OCI-LY3 (cell line): ENCODE results near the gene PLCL1.

Experiments
- H2AFZ ChIP-seq: fragments of 200-600, 300-600 bp; shearing (Covaris generic); 2 replicates; pipeline ENCODE4 v1.6.0; 2014; ENCODE audit warnings: antibody characterized with exemption, low read depth, low read length
- H3K27ac ChIP-seq: fragments of 200-600, 300-600 bp; sonication (generic); 2 replicates; pipeline ENCODE4 v1.5.1; 2014; ENCODE audit warnings: mild to moderate bottlenecking, low read length, moderate library complexity, mixed read lengths
- H3K27me3 ChIP-seq: fragments of 200-600, 300-600 bp; sonication (generic); 2 replicates; pipeline ENCODE4 v1.6.1; 2014; ENCODE audit warnings: low read depth, low read length, mixed read lengths
- H3K36me3 ChIP-seq: fragments of 200-600, 300-600 bp; sonication (generic); replicated peaks from 2 replicates; pipeline ENCODE3; 2014; ENCODE audit warnings: low read depth, low read length, mixed read lengths
- H3K4me1 ChIP-seq: fragments of 300-600, 200-600 bp; sonication (generic); 2 replicates; pipeline ENCODE4 v1.6.1; 2014; ENCODE audit warnings: low read length, mixed read lengths
- H3K4me2 ChIP-seq: fragments of 200-600, 300-600 bp; sonication (generic); 2 replicates; pipeline ENCODE4 v1.6.1; 2014; ENCODE audit warnings: low read length, mixed read lengths
- H3K4me3 ChIP-seq: fragments of 300-600, 200-600 bp; sonication (generic); 2 replicates; pipeline ENCODE4 v1.5.1; 2014; ENCODE audit warnings: antibody characterized with exemption, mild to moderate bottlenecking, low read length, moderate library complexity
- H3K79me2 ChIP-seq: fragments of 300-600, 200-600 bp; shearing (Covaris generic); 2 replicates; pipeline ENCODE4 v1.6.1; 2014; ENCODE audit warnings: mild to moderate bottlenecking, low read length, mixed read lengths
- H3K9ac ChIP-seq: fragments of 300-600, 200-600 bp; shearing (Covaris generic); 2 replicates; pipeline ENCODE4 v1.6.0; 2014; ENCODE audit warnings: mild to moderate bottlenecking, low read length, moderate library complexity
- H3K9me3 ChIP-seq: fragments of 200-600, 300-600 bp; shearing (Covaris generic); 2 replicates; pipeline ENCODE4 v1.6.1; 2014; ENCODE audit warnings: low read length, mixed read lengths; ENCODE audit not compliant: insufficient read depth
- H4K20me1 ChIP-seq: fragments of 200-600, 300-600 bp; sonication (generic); 2 replicates; pipeline ENCODE4 v1.6.1; 2016; ENCODE audit warnings: low read length, mixed read lengths; ENCODE audit not compliant: insufficient read depth
- CTCF ChIP-seq: fragments of 200-600, 300-600 bp; sonication (generic); IDR thresholded peaks from 2 replicates; pipeline ENCODE4 v1.5.1; 2014; ENCODE audit warnings: antibody characterized with exemption, low read length, low read depth
- EZH2phosphoT487 ChIP-seq: fragments of 200-600 bp; shearing (Covaris generic); IDR thresholded peaks from 2 replicates; pipeline ENCODE4 v1.6.1; 2018; ENCODE audit warnings: antibody characterized with exemption, mixed run types, low read depth

Gene PLCL1

GRCh38 chr2:197889041-197889440, 84.6 kb downstream of the PLCL1 start:
- Histone ChIP-seq H3K9me3 (no peaks in the 10 kb centered on the region), H3K9ac (no peak overlapping the region), H3K36me3 (no peaks in the 10 kb centered on the region), H3K27ac (peak overlapping the region; percentile 21; the same call in 1 of the 2 replicates), H4K20me1 (no peaks in the 10 kb centered on the region), H3K4me3 (no peak overlapping the region), H3K27me3 (no peaks in the 10 kb centered on the region), H3K4me2 (peak overlapping the region; percentile 38), H2AFZ (no peak overlapping the region), H3K4me1 (peaks cover 30% of the 10 kb centered on the region), H3K79me2 (no peaks in the 10 kb centered on the region)
- TF ChIP-seq EZH2phosphoT487, result no peak
- no peak for TF ChIP-seq CTCF

- no peak overlapping the region for H2AFZ ChIP-seq
- H3K27ac ChIP-seq, result no peak overlapping the region
- TF ChIP-seq CTCF (no peak), EZH2phosphoT487 (no peak)
- H3K4me1 ChIP-seq, result peaks cover 34% of the 10 kb centered on the region
- no peak overlapping the region for H3K9ac ChIP-seq
- no peaks in the 10 kb centered on the region for H3K9me3 ChIP-seq
- H4K20me1 ChIP-seq, result no peaks in the 10 kb centered on the region
- no peaks in the 10 kb centered on the region for H3K79me2 ChIP-seq
- H3K36me3 ChIP-seq, result no peaks in the 10 kb centered on the region
- no peak overlapping the region for H3K4me3 ChIP-seq
- H3K27me3 ChIP-seq, result no peaks in the 10 kb centered on the region
- H3K4me2 ChIP-seq, result no peak overlapping the region
These were observed 85.8 kb downstream of the PLCL1 start for GRCh38 chr2:197890168-197890567.

GRCh38 chr2:197891897-197892442, 87.6 kb downstream of the PLCL1 start:
- TF ChIP-seq CTCF, result no peak
- TF ChIP-seq EZH2phosphoT487, result no peak
- peaks cover 34% of the 10 kb centered on the region for H3K4me1 ChIP-seq
- no peaks in the 10 kb centered on the region for H3K27me3 ChIP-seq
- H3K27ac ChIP-seq, result no peak overlapping the region
- no peaks in the 10 kb centered on the region for H3K79me2 ChIP-seq
- H3K9ac ChIP-seq, result no peak overlapping the region
- H3K9me3 ChIP-seq, result no peaks in the 10 kb centered on the region
- no peak overlapping the region for H2AFZ ChIP-seq
- H4K20me1 ChIP-seq, result no peaks in the 10 kb centered on the region
- H3K4me2 ChIP-seq, result no peak overlapping the region
- H3K4me3 ChIP-seq, result no peak overlapping the region
- H3K36me3 ChIP-seq, result no peaks in the 10 kb centered on the region

- Histone ChIP-seq H3K27me3 (no peaks in the 10 kb centered on the region), H4K20me1 (no peaks in the 10 kb centered on the region), H3K79me2 (no peaks in the 10 kb centered on the region), H2AFZ (no peak overlapping the region), H3K4me1 (peaks cover 29% of the 10 kb centered on the region), H3K4me2 (peak overlapping the region; percentile 17; the same call in 1 of the 2 replicates), H3K27ac (no peak overlapping the region), H3K9me3 (no peaks in the 10 kb centered on the region), H3K9ac (no peak overlapping the region), H3K4me3 (no peak overlapping the region), H3K36me3 (no peaks in the 10 kb centered on the region)
- TF ChIP-seq CTCF, result no peak
- TF ChIP-seq EZH2phosphoT487, result no peak
These were observed 89.2 kb downstream of the PLCL1 start for GRCh38 chr2:197893403-197894177.
